PFSK-1 (cell line): ENCODE measurements around the gene DLGAP1.

Experiments
- FOXP2 ChIP-seq: optimal IDR thresholded peaks from 2 replicates; pipeline ENCODE3; 2011; ENCODE audit warnings: borderline replicate concordance, control low read depth, inconsistent platforms; ENCODE audit not compliant: insufficient read depth; ENCODE audit errors: extremely low read length, extremely low read depth
- POLR2AphosphoS5 ChIP-seq: IDR thresholded peaks from 2 replicates; pipeline ENCODE4 v1.6.1; 2012; ENCODE audit warnings: low read depth, mild to moderate bottlenecking, control low read depth, low read length, moderate library complexity
- SIN3A ChIP-seq: IDR thresholded peaks from 2 replicates; pipeline ENCODE4 v1.6.1; 2012; ENCODE audit warnings: mild to moderate bottlenecking, low read length, moderate library complexity, borderline replicate concordance; ENCODE audit not compliant: insufficient read depth
- TAF1 ChIP-seq: IDR thresholded peaks from 2 replicates; pipeline ENCODE4 v1.6.1; 2012; ENCODE audit warnings: low read length, control low read depth, borderline replicate concordance; ENCODE audit not compliant: insufficient read depth
- TF ChIP-seq, protein P1 (sequence below), 2 experiments: IDR thresholded peaks; 2 replicates each; pipeline versions ENCODE4 v1.6.1 to v1.8.0; 2011 to 2012; ENCODE audit warnings: low read depth in 2 of 2, low read length in 2 of 2, control low read depth in 1 of 2, inconsistent platforms in 1 of 2, mild to moderate bottlenecking in 1 of 2, moderate library complexity in 1 of 2; ENCODE audit not compliant: insufficient read depth in 1 of 2

DLGAP1 gene

DNA sequence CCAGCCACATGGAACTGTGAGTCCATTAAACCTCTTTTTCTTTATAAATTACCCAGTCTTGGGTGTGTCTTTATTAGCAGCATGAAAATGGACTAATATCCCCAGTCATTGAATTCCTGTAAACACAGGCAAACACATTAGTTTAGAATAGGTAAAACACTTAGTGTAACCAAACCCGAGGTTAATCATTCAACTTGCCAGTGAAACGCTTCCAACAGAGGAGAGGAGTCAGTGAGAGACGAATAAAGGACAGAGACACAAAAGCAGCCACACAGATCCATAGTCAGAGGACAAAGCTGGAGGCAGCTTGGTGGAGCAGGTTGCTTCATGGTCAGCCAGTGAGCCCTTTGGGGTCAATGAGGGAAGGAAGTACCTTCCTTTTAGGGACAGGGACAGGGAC is 657.1 kb downstream of the DLGAP1 start:
- TF ChIP-seq POLR2AphosphoS5 (no peak), FOXP2 (no peak), TAF1 (no peak), SIN3A (no peak)
- TF ChIP-seq, protein P1, sequence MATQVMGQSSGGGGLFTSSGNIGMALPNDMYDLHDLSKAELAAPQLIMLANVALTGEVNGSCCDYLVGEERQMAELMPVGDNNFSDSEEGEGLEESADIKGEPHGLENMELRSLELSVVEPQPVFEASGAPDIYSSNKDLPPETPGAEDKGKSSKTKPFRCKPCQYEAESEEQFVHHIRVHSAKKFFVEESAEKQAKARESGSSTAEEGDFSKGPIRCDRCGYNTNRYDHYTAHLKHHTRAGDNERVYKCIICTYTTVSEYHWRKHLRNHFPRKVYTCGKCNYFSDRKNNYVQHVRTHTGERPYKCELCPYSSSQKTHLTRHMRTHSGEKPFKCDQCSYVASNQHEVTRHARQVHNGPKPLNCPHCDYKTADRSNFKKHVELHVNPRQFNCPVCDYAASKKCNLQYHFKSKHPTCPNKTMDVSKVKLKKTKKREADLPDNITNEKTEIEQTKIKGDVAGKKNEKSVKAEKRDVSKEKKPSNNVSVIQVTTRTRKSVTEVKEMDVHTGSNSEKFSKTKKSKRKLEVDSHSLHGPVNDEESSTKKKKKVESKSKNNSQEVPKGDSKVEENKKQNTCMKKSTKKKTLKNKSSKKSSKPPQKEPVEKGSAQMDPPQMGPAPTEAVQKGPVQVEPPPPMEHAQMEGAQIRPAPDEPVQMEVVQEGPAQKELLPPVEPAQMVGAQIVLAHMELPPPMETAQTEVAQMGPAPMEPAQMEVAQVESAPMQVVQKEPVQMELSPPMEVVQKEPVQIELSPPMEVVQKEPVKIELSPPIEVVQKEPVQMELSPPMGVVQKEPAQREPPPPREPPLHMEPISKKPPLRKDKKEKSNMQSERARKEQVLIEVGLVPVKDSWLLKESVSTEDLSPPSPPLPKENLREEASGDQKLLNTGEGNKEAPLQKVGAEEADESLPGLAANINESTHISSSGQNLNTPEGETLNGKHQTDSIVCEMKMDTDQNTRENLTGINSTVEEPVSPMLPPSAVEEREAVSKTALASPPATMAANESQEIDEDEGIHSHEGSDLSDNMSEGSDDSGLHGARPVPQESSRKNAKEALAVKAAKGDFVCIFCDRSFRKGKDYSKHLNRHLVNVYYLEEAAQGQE (IDR thresholded peaks at IDR 0.05; ENCODE audit: insufficient read depth in 1 of 2, low read depth in 2 of 2, low read length in 2 of 2): no peak

- TF ChIP-seq FOXP2: no peak
- no peak for TF ChIP-seq TAF1
- no peak for TF ChIP-seq SIN3A
- no peak for TF ChIP-seq POLR2AphosphoS5
- TF ChIP-seq, protein P1 (IDR thresholded peaks at IDR 0.05; ENCODE audit: insufficient read depth in 1 of 2, low read depth in 2 of 2, low read length in 2 of 2): no peak
These were observed 658.7 kb downstream of the DLGAP1 start for GRCh38 chr18:3796434-3796833.

GRCh38 chr18:3794537-3795348 is 660.4 kb downstream of the DLGAP1 start:
- TF ChIP-seq POLR2AphosphoS5: no peak
- TF ChIP-seq SIN3A: 0 out of 2 replicates have a peak, but pooled peaks have one; percentile 42

DNA sequence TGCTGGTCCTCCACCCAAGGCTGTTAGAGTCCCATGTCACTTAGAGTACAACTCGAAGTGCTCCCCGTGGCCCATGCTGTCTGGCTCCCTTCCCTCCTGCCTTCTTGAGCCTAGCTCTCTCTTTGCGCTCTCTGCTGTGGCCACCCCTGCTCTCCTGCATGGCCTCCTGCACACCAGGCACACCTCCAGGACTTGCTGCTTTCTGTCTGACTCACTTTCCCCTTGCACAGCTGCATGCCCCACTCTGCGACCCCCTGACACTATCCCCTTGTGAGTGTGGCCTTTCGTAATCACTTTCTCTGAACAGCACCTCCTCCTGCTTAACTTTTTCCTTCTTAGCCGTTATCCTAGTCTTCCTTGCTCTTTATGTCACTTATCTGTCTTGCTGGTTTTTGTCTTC is 661.6 kb downstream of the DLGAP1 start:
- TF ChIP-seq SIN3A: no peak

DNA sequence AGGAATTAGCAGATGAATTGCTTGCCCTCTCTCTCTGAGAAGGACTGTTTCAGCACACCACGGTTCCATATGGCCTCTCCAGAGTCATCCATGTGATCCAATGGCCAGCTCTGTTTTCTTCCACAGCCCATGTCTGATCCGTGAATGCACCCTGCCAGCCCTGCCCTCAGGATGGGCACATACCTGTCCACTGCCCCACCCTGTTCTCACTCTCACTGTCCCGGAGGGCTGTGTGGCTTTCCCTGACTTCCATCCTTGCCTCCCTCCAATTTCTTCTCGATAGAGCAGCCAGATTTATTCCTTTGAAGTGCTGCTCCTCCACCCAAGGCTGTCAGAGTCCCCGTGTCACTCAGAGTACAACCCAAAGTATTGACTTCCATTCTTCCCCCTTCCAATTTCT is 662.0 kb downstream of the DLGAP1 start:
- TF ChIP-seq SIN3A (no peak), FOXP2 (no peak), POLR2AphosphoS5 (no peak), TAF1 (no peak)
- TF ChIP-seq, protein P1 (IDR thresholded peaks at IDR 0.05; ENCODE audit: insufficient read depth in 1 of 2, low read depth in 2 of 2, low read length in 2 of 2): no peak

- TF ChIP-seq SIN3A (no peak), FOXP2 (no peak), TAF1 (no peak), POLR2AphosphoS5 (no peak)
- TF ChIP-seq, protein P1 (IDR thresholded peaks at IDR 0.05; ENCODE audit: insufficient read depth in 1 of 2, low read depth in 2 of 2, low read length in 2 of 2): no peak
These were observed 662.4 kb downstream of the DLGAP1 start for GRCh38 chr18:3792711-3793110.
